Mammary epithelial cell (primary cell): ENCODE data around the gene TEC.

Experiments
- EZH2 ChIP-seq: IDR thresholded peaks from 2 replicates; pipeline ENCODE4 v1.6.1; 2012; ENCODE audit warnings: low read length, inconsistent platforms, borderline replicate concordance
- TF ChIP-seq, protein P1 (sequence below), 2 donors: IDR thresholded peaks in 1 of 2; conservative IDR thresholded peaks in 1 of 2; 2 replicates each; pipeline ENCODE4 v1.5.1; 2011 to 2012; ENCODE audit warnings: inconsistent platforms in 2 of 2, low read length in 2 of 2, mild to moderate bottlenecking in 2 of 2, control low read depth in 1 of 2, low read depth in 1 of 2; ENCODE audit not compliant: insufficient read depth in 1 of 2; ENCODE audit errors: extremely low read depth in 1 of 2

DNA sequence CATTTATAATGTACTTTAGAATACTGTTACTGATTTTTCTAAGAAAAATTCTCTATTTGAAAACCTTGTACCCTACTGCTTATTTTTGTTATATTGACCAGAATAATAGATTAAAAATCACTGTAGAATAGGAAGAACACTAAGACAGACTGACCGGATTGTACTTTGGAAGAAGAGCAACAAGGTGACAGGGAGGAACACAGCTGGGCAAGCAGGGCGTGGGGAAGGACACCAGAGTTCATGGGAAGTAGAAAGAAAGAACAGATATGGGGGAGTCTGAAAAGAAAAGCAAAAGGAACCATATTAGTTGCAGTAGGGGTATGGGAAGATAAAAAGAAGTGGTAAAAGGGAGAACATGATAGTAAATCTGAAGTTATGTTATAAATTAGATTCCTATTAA is 174.2 kb downstream of the TEC start:
- TF ChIP-seq EZH2 = no peak
- TF ChIP-seq, protein P1, sequence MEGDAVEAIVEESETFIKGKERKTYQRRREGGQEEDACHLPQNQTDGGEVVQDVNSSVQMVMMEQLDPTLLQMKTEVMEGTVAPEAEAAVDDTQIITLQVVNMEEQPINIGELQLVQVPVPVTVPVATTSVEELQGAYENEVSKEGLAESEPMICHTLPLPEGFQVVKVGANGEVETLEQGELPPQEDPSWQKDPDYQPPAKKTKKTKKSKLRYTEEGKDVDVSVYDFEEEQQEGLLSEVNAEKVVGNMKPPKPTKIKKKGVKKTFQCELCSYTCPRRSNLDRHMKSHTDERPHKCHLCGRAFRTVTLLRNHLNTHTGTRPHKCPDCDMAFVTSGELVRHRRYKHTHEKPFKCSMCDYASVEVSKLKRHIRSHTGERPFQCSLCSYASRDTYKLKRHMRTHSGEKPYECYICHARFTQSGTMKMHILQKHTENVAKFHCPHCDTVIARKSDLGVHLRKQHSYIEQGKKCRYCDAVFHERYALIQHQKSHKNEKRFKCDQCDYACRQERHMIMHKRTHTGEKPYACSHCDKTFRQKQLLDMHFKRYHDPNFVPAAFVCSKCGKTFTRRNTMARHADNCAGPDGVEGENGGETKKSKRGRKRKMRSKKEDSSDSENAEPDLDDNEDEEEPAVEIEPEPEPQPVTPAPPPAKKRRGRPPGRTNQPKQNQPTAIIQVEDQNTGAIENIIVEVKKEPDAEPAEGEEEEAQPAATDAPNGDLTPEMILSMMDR (conservative IDR thresholded peaks at IDR 0.05 in 1 of 2, IDR thresholded peaks at IDR 0.05 in 1 of 2; ENCODE audit: extremely low read depth in 1 of 2, insufficient read depth in 1 of 2, low read depth in 1 of 2, low read length in 2 of 2) = no peak
